Hematopoietic multipotent progenitor cell treated with erythropoietin and hydrocortisone succinate and interleukin-3 and kit ligand, for 8 days (in vitro differentiated cells): ENCODE data around the gene HRK.

Experiments
- DNase-seq: peaks from one replicate; pipeline ENCODE4 v3.0.0-alpha.2; 2015

Gene HRK

DNA sequence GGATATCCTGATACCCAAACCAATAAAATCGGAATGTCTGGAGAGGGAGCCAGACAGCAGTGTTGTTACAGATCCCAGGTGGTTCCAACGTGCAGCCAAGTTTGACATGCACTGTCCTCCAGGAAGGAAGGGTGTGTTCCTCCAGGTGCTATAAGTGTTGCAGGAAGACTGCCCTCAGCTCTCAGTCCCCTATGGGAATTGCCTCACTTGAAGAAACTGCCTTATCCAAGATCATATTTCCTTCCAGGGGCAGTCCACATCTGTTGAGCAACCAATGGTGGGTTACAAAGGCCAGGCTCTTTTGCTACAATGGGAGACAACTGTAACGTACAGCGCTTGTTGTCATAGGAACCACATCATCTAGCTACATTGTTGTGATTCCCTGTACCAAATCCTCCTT, 16.2 kb upstream of the HRK start:
- DNase-seq, result no peak

DNA sequence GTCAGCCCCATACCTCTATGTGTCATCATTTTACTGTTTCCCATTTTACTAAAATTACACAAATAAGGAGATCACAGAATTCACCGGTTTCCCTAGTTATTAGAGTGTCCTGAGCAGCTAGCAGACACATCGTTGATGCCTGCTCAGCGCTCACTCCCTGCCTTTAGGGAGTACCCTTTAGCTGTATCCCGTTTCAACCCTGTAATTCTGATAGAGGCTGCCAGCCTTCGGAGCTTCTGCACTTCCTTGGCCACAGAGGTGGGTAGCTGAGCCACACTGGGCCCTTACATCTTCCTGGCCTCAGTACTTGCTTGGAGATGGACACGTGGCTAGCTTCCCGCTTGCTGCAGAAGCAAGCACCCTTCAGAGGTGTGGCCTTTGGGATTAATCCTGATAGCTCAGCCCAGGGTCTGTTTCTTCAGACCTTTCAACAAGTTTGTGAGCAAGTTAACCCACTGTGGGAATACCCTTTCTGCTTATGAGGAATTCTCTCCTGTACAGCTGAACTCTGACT, 15.2 kb upstream of the HRK start:
- no peak for DNase-seq

DNA sequence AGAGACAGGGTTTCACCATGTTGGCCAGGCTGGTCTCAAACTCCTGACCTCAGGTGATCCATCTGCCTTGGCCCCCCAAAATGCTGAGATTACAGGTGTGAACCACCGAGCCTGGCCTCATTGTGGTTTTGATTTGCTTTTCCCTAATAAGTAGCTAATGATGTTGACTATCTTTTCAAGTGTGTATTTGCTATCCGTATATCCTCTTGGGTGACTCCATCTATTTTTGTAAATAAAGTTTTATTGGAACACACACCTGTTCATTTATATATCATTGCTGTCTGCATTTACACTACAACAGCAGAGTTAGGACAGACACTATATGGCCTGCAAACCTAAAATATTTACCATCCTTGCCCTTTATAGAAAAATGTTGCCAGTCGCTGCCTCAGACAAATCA, 13.7 kb upstream of the HRK start:
- no peak for DNase-seq

DNA sequence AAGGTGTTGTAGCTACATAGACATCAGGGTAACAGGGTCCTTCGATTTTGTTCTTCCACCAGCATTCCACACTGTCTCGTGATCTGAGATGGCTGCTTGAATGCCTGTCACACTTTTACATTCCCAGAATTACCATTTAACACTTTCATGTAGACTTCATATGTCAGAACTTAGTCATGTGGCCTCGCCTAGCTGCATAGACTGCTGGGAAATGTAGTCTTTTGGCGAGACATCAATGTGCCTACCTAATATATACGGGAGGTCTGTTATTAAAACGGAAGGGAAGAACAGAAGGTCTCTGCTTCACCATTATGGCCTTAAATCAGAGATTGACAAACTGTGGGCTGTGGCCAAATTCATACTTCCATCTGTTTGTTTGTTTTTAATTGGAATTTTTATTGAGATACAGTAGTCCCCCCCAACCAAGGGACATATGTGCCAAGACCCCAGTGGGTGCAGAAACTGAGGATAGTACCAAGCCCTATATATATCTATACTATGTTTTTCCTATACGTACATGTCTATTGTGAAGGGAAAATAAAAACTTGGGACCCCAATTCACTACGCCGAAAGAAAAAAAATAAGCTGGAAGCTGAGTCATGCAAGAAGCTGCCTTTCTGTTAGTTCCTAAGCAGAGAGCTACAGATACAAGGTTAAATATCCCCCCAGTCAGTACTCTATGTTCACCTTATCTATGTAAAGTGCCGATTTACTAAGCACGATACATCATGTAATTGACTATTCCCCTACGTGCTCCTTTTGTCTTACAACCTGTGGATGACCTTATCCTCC, 11.3 kb upstream of the HRK start:
- DNase-seq, result no peak

DNA sequence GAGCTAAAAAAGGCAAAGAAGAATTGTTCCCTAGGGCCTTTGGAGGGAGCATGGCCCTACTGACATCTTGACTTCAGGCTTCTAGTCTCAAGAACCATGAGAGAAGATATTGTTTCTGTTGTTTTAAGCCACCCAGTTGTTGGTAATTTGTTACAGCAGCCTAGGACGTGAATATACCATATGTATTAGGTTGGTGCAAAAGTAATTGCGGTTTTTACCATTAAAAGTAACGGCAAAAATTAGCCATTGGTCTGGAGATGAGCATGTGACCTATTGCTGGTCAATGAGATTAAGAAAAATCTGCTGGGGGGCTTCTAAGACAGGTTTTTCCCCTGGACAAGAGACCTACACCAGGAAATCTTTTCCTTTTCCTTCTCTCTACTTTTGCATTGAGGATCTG, 9.8 kb upstream of the HRK start:
- no peak for DNase-seq

DNA sequence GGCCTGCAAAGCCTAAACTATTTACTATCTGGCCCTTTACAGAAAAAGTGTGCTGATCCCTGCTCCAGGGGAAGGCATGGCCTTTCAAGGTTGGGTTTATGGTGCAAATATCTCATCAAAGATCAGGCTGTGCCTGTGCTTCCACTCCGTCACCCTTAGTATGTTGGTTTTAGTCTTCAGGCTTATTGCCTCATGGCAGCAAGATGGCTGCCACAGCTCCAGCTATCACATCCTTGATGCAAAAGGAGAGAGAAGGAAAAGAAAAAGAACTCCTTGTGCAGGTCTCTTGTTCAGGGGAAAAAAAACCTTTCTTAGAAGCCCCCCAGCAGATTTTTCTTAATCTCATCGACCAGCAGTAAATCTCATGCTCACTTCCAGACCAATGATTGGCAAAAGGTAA, 9.1 kb upstream of the HRK start:
- DNase-seq, result no peak

DNA sequence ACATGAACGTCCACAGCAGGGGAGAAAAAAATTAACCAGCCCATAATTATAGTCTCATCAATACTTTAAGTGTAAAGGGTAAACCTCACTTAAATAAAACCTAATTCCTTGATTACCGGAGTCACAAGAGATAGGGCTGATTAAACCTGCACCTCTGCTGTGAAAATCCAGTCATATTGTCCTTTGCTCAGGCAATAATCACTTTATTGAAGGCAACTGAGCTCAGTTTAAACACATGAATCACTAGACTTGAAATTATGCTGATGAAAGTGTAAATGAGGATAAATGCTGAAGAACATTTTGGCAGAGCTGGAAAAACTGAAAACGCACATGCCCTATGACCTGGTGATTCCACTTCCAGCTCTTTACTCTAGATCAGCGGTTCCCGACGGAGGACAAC, 6.7 kb upstream of the HRK start:
- DNase-seq, result no peak

DNA sequence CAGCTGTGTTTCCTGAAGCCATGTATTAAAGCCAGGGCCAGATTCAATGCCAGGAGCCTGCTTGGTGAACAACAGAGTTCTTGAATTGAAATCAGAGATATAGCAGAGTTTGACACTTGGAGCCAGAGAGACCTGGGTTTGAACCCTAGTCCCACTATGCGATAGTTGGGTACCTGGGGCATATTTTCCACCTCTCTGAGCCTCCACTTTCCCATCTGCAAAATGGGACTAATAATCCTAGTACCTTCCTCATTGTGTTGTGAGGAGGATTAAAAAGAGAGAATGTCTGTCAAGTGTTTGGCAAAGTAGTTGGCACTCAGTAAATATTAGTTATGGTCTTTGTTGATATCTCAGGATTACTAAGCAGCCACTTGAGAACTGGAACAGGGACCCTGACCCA, 6.0 kb upstream of the HRK start:
- DNase-seq, result no peak

DNA sequence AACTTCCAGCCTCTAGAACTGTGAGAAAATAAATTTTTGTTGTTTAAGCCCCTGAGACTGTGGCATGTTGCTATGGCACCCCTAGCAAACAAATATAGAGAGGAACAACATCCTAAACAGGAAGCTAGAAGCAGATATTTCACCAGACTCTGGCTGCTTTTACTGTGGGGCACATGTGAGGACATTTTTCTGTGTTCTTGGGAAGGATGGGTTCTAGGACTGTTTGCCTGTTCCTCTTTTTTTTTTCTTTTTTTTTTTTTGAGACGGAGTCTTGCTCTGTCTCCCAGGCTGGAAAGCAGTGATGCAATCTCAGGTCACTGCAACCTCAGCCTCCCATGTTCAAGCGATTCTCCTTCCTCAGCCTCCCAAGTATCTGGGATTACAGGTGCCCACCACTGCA, 4.2 kb upstream of the HRK start:
- DNase-seq, result peak; percentile 16

DNA sequence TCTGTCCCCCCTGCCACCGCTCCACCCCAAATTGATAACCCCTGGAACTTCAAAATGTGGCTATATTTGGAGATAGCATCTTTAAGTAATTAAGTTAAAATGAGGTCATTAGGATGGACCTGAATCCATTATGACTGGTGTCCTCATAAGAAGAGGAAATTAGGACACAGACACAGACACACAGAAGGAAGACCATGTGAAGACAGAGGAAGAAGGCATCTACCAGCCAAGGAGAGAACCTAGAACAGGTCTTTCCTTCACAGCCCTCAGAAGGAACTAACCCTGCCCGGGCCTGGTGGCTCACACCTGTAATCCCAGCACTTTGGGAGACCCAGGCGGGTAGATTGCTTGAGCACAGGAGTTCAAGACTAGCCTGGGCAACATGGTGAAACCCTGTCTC, 3.6 kb upstream of the HRK start:
- DNase-seq, result no peak

DNA sequence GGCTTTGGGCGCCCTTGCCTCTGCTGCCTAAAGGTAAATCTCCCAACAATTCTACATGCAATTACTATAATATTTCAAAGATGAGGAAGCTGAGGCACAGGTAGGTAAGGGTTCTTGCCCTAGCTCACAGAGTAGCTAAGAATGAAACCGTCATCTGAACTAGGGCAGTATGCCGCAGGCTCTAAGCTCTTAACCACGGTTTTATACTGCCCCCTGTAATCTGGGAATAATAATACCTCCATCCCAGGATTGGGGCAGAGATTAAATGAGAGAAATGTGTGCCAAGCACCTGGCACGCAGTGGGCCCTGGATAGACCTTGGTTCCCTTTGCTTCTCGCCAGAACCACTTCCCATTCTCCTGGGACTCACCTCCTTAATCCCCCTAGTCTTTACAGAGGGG, 1.5 kb upstream of the HRK start:
- peak; percentile 19 for DNase-seq

DNA sequence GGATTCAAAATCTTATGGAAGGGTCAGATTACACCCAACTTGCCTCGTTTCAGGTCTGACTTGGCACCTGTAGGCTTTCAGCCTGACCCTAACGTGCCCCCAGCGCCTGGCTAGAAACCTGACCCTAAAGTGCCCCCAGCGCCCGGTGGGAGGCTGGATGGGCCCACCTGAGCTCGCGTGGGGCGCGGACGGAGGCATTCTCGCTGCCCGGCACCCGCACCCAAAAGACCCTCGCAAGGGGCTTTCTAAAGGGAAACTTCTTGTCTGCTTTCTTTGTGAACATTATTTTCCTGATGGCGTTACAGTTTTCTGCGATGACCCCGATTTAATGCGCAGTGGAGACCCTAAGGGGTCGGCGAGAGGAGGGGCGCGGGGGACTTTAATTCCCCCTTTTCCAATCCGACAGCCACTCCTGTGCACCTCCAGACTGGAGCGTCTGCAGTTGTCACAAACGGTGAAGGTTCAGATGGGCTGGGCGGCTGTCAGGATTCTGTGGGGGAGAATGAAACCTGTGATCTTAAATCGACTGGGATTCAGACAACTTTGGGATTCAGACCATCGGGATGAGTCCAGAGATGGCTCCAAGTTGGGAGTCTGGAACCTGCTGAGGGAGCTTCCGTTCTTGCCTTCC, 751 bp upstream of the HRK start:
- no peak for DNase-seq

DNA sequence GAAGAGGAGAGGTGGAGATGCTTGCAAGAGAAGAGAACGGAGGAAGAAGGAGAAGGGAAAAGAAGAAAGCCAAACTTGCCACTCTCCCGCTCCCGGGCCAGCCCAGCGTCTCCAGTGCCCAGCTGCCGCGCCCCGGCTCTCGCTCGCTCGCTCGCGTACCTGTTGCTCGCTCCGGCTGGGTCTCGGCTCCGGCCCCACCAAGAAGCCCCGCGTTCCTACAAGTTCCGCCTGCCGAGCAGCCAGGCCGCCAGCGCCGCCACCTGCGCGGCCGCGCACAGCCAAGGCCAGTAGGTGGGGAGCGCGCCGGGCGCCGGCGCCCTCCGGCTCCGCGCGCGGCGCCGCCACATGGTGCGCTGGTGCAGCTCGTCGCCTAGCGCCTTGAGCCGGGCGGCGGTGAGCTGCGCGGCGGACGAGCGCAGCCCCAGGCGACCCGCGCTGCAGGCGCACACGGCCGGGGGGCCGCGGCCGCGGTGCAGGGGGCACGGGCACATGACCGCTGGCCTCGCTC, 370 bp downstream of the HRK start:
- DNase-seq, result peak; percentile 31

DNA sequence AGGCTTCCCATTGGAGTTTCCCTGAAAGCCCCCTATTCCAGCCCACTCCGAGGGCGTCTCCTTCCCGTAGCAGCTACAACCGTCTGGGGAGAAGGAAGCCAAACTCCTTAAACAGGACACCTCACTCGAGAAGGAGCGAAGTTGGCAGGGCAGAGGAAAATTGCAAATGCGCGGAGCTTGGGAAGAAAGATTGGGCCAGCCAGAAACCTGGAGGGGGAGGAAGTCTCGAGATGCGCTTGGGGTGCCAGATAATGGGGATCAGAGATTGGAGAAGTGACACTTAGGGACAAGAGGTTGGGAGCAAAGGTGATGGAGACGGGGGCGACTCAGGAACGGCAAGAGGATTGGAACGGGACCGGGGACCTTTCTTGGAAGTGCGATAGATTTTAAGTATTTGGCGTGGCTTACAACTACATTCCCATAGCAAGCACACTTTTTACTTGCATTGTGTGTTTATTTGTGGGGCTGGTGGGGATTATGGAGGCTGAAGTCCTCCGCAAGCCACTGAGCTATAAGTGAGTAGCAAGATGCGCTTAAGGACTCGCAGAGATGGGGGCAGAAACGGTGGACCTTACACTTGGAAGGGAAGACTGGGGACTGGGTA, 926 bp downstream of the HRK start:
- DNase-seq, result peak; percentile 5

DNA sequence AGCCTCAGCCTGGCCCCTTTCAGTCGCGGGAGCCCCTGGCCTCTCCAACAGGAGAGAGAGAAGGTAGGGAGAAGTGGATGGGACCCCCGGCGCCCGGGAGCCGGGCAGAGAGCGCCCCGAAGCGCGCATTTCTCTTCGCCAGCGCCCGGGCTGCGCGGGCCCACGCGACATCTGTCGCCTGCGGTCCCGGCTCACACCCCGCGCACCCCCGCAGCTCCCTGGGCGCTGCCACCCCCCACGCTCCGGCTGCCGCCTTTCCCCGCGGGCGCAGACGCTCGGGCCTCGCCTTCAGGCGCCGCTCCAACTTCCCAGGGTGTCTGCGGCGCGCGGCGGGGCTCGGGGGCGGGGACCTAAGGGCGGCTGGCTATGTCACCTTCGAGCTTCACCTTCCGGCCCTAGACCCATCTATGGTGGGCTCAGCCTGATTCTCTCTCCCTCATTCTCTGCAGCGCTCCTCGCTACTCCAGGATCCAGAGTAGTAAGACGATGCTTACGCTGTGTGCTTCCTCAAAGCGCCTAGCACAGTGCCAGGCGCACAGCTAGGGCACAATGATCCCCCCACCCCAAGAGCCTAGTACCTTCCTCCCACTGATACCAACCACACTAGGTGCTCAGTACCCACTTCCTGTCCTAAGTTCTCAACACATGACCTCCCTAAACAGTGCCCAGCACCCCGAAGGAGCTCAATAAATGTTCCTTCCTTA, 1.6 kb downstream of the HRK start:
- DNase-seq, result no peak

DNA sequence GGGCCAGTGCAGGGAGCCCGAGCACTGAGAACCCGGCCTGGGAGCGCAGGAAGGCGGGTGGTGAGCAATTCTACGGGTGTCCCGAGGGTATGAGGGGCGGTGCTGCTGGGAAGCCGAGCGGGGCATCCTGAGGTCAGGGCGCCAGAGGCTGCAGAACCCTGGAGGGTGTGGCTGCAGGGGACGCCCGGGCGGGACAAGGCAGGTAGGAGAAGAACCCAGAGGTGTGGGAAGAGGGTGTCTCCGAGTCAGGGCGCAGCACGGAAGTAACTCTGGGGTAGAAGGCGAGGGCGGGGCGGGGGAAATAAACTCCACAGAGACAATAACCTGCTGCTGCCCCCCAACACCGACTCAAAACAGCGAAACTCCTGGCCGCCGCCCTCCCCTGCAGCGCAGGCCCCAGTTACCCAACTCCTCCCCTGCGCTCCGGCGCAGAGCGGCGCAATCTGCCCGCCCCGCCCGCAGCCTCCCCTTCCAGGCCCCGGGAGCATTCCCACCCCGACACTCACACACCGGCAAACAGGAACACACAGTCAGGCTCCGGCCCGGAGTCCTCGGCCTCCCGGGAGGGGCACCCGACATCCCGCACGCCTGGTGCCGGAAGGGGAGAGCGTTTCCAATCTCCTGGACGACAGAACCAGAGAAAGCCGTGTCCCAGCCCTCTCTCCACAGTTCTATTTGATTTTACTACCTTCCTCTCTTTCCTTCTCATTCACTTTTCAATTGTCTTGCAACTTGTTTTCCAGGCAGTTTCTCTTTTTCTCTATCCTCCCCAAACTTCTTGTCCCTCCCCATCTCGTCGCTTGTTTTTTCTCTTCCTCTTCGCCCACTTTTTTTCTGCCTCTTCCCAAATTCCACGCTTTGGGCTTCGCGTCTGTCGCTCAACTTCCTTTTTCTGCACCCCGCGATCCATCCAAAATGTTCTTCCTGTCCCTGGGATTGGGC, 2.4 kb downstream of the HRK start:
- no peak for DNase-seq

DNA sequence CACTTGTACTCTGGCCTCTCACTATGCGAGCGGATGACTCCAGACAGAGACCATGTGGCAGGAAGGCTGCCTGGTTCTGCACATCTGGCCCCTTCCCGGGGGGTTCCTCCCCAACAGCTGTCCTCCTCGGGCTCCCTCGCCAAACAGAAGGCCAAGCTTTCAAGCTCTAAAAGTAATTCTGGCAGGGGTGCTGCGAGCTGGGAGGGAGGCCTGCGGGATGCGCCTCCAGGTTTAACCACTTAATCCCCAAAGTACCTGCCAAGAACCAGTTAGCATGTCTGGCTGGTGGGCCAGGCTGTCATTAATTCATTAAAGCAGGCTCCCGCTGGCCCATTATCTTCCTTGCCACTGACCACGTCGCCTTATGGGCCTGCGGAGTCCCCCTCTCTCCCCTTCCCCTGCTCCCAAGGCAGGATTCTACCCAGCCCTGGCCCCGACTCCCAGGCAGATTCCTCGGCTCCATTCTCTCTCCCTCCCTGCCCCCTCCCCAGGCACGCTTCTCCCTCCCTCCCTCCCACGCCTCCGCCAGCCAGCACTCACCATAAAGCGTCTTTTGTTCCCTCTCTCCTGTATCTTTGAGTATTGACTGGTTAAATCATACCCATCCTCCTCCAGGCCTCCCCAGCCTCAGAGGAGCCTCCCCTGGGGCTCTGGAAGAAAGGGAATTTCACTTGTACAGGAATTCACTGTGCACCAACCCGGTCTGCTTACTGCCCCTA, 4.9 kb downstream of the HRK start:
- no peak for DNase-seq

DNA sequence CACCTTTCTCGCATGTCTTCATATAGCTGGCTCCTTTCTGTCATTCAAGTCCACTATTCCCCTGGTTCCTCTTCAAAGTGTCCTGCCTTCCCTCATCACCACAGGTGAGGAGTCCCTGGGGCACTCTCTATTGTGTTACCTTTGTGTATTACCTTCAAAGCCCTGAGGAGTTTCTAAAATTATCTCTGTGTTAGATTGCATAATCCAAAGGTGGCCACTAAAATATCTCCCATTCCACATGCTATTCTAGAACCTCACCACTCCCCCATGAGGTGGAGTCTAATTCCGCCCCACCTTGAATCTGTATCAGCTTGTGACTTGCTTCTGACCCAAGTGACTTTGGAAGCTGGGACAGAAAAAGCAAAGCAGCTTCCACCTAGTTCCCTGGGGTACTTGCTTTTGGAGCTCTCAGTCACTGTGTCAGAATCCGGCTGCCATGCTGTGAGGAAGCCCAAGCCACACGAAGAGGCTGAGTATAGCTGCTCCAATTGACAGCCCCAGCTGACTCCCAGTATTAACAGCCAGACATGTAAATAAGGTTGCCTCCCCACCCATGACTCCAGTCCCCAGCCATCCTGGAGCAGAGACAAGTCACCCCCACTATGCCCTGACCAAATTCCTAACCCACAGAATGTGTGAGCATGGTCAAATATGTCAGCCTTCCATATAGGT, 6.8 kb downstream of the HRK start:
- DNase-seq, result no peak

DNA sequence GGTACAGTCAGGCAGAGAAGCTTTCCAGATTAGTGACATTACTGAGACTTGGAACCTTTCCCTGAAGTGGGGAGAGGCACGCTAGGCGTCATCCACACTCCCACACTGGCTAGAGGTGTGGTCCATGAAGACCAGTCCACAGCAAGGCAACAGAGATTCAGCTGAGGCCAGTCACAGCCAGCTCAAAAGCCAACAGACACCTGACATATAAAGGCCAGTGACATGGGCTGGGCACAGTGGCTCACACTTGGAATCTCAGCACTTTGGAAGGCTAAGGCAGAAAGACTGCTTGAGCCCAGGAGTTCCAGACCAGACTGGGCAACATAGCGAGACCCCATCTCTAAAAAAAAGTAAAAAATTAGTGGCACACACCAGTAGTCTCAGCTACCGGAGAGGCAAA, 10.9 kb downstream of the HRK start:
- DNase-seq, result no peak

DNA sequence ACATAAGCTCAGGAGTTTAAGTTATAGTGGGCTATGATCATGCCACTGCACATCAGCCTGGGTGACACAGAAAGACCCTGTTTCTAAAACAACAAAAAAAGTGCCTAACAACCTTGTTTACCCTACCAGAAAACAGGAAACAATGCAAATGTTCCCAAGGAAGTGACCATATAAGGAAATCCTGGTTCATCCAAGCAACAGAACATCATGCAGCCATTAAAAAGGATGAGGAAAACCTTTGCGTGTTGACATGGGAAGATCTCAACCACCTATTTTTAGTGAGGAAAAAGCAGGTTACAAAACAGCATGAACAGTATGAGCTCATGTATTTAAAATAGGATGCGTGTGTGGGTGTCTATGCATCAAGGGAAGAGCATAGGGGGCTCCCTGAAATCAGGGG, 13.7 kb downstream of the HRK start:
- DNase-seq, result no peak
